Right hindlimb (tissue), 1 donor: Measurements from ENCODE around the gene VGLL4.
"Not testable (repeated sequence)": the region's sequence is repeated elsewhere in the genome, so short reads cannot be mapped to it uniquely, and the experiment has no call there.

Source experiments
- DNase-seq: peaks from one replicate; pipeline ENCODE4 v3.0.0-alpha.2; 2018

Gene VGLL4

GRCh38 chr3:11643605-11644087 lies at the start of gene VGLL4:
Gene VGLL4, minus strand, starts transcription at chr3:11643915. Its CDS starts 397 bp downstream, at chr3:11643518.
- DNase-seq = peak; percentile 97

- DNase-seq = no peak
Measured at GRCh38 chr3:11692532-11692813, 48.8 kb upstream of the VGLL4 start.

DNA sequence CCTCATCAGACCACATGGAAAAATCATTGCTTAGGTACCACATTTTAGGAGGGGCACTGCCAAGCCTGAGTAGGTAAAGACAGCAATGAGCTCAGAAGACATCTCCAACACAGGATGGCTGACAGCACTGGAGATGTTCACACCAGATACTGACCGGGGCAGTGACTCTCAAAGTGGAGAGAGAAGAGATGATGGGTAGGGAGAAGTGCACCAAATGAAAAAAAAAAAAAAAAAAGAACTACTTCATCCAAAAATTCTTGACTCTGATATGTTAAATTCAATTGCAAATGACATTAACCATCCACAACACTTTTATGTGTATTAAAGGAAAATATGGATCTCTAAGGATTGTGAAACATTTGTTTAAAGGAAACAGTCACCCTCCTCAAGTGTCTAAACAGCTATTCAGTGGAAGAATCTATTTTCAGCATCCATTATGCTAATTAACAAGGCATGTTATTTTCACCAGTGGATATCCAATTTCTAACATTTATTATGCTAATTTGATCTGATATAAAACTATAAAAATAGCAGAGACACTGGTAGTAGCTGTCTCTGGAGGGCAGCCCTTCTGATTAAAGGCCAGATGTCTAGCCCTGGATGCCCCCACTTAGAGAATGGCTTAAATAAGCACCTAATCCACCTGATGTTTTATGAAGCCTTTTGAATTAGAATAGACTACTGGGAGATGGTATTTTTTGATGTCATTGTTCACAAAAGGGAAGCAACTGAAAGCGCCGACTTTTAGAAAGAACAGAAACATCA lies 48.2 kb upstream of the VGLL4 start:
- no peak for DNase-seq

DNA sequence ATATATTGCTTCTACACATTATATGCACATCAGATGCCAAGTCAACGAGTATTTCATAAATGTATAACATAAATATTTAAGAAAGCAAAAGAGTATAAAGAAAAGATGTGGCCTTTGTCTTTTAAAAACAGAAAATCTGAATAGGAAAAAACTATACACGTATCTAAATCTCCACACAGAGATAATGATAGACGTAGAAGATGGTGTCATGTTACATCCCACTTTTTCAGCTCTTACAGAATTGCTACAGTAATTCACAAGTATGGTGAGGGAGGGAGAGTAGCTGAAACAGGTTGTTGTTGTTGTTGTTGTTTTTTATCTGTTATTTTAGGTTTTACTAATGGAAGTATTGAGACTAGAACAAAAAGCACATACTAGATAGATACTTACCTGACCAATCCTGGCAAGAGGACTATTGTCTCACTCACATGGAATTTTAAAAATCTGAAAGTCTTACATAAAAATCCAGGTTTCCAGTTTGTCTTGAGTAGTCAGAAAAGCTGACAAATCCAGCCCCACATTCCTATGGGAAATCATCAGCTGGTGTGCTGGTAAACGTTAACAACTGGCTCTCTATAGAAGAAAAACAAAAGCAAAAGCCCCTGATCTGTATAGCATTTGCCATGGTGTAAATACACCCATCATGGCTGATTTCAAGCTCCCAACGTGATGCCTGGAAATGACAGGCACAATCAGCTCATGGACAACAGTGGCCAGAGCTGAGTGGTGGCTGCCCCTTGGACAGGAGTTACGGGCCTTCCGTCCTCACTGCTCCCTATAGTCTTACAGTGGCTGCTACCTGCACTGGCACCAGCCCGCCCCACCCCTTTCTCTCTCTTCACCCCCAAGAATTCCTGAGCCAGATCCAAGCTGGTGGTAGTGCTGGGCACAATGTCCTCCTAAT lies 47.4 kb upstream of the VGLL4 start:
- no peak for DNase-seq

GRCh38 chr3:11689749-11690148 lies 46.0 kb upstream of the VGLL4 start:
- no peak for DNase-seq

DNA sequence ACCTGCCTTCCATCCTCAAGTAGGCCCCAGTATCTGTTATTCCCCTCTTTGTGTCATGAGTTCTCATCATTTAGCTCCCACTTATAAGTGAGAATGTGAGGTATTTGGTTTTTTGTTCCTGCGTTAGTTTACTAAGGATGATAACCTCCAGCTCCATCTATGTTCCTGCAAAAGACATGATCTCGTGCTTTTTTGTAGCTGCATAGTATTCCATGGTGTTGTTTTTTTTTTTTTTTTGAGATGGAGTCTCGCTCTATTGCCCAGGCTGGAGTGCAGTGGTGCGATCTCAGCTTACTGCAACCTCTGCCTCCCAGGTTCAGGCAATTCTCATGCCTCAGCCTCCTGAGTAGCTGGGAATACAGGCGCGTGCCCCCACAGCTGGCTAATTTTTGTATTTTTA lies 41.3 kb upstream of the VGLL4 start:
- not testable (repeated sequence) for DNase-seq

- no peak for DNase-seq
Measured at GRCh38 chr3:11680509-11680908, 36.8 kb upstream of the VGLL4 start.

DNA sequence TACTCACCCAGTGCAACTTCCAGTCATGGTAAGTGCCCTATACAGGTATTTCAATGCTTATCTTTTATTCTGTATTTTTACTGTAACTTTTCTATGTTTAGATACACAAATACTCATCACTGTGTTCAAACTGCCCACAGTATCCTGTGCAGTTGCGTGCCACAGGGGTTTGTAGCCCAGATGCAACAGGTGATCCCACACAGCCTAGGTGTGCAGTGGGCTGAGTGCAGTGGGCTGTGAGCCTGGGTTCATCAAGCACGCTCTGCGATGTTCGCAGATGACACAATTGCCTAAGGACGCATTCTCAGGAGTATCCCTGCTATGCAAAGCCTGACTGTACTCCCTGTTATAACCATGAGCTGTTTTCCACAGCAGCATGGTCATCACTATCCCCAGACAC lies 36.2 kb upstream of the VGLL4 start:
- DNase-seq = no peak

DNA sequence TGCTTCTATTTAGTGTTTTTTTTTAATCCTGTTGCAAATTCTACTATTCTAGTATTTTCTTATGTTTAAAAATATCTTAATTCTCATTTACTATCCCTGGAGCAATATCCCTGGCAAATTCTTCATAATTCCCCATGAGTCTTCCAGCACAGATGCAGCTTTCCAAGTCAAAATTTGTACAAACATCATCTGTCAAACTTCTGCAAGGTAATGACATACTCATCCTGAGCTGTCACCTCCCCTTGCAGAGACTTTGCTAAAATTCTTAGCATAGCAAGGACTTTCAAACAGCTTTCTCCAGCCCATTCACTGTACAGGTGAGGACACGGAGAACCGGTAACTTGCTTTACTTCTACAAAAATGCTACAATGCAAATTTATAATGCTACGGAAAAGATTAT lies 28.6 kb upstream of the VGLL4 start:
- DNase-seq = no peak

DNA sequence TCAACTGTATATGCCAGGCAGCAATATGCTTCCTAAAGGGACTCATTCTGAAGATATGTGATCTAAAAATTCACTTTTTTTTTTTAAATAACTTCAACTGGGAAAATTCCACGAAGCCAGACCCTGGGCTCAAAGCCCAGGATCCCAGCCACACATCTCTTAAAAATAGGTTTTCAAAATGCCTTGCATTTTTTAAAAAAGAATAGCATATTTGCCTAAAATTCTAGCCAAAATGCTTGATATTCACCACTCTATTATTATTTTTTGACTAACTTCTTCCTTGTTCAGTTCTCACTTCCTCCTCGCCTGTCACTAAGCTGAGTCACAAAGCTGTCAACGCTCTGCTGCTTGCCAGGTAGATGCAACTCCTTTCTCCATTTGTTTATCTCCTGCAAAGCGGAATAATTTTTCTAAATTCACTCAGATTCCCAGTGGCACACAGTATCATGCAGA lies 28.0 kb upstream of the VGLL4 start:
- DNase-seq = peak; percentile 29

- DNase-seq = no peak
Measured at GRCh38 chr3:11668243-11669235, 24.8 kb upstream of the VGLL4 start.

GRCh38 chr3:11665331-11665730 lies 21.6 kb upstream of the VGLL4 start:
- DNase-seq = no peak

DNA sequence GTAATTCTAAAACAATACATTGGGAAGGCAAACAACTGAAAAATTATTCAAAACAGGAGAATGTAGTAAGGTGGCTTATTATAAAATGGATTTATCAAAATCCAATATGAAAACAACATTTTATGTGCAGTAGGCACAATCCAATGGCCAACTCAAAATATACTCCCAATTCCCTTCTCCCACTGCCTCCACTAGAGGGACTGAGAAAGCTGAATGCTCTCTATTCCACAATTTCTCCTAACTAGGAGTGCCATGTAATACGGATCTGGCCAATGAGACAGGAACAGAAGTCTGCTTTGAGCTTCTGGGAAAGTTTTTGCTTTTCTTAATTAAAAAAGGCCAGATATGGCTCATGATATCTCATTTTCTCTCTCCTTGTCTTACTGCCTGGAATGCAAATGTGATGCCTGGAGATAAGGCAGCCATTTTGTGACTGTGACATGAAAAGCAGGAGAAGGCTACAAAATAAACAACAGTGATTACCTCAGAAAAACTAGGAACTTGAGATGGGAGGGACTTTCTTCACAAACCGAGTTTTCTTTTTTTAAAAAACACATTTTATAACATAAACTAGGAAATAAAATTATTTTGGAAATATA lies 18.8 kb upstream of the VGLL4 start:
- DNase-seq = no peak

GRCh38 chr3:11661827-11662226 lies 18.1 kb upstream of the VGLL4 start:
- no peak for DNase-seq

- no peak for DNase-seq
Measured at GRCh38 chr3:11661052-11661656, 17.4 kb upstream of the VGLL4 start.

- DNase-seq = no peak
Measured at GRCh38 chr3:11660242-11660641, 16.5 kb upstream of the VGLL4 start.

- no peak for DNase-seq
Measured at GRCh38 chr3:11658180-11658579, 14.5 kb upstream of the VGLL4 start.

- no peak for DNase-seq
Measured at GRCh38 chr3:11655196-11655928, 11.6 kb upstream of the VGLL4 start.

- no peak for DNase-seq
Measured at GRCh38 chr3:11654166-11654565, 10.5 kb upstream of the VGLL4 start.

- no peak for DNase-seq
Measured at GRCh38 chr3:11653298-11654055, 9.8 kb upstream of the VGLL4 start.
